DMS 273 treated with DMSO at 0.1 percent for 48 hours (cell line): ENCODE data around the gene CATSPERD.

ENCODE experiments used
- DNase-seq: peaks from one replicate; lab custom pipeline; 2025; lab: John Stamatoyannopoulos, UW

Gene CATSPERD

DNA sequence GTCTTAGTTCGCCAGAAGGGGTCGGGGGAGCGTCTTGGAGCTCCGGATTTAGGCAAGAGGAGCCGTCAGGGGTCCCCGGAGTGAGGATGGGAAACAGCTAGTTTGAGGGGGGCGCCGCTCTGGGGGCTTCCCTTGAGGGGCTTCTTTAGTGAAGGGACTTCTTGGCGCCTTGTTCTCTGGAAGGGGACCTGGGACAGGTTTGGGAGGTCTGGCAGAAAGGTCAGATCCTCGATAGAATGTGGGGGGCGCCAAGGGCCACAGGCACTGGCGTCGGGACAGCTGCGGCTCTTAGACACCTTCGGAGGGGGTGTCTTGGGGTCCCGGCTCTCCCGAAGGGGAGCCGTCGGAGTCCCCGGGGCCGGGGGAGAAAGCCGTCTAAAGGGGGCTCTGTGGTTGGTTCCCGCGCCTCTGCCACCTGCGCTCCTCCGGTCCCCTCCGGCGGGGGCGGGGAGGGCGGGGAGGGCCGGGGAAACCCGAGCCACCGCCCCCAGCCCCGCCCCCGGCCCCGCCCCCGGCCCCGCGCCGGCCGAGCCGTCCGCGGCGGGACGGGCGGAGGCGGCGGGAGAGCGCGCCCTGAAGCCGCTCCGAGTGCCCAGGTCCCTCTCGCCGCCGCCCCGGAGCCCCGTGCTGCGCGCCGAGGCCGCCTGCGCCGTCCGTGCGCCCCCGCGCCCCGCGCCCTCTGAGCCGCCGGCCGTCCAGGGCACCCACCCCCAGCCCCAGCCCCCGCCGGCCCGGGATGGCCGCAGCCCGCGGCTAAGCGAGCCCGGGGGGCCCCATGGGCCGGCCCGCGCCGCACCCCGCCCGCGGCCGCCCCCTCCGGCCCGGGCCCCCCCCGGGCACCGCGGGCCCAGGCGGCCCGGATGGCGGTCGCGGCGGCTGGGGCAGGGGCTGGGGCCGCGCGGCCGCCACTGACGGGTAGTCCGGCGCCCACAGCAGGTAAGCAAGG, 84.4 kb downstream of the CATSPERD start, which contains the start of gene NRTN:
TSS of gene NRTN (plus strand) at position 552 of the 946 bp plus-strand sequence. CDS start 19,099 bp downstream, outside the sequence.
- DNase-seq = no peak

DNA sequence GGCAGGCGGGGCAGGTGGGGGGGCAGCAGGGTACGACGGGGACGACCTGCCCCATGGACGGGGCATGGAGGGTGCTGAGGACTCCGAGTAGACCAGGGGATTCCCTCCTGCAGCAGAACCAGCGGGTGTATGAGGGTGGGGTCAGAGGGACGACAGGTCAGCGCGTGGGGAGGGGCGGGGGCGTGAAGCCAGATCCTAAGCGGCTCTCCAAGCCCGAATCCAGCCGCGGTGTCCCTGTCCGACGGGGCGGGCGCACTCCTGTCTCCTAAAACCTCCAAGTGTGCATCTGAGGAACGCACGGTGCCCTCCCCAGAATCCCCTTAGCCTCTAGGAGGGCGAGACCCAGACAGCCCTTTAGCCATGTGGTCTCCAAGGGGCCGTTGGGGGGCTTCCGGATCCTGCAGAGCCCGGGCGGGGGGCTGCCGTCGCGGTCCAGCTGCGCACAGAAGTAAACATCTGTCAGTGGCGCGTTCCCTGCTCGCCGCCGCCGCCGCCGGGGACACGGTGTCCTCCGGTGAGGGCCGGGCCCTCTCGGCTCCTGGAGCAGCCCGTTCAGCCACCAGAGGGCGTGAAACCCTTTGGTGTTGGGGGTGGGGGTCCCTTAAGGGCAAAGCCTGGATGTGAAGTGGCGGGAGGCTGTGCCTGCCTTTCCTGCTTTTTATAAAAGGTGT, 85.2 kb downstream of the CATSPERD start:
- DNase-seq = peak; percentile 32

DNA sequence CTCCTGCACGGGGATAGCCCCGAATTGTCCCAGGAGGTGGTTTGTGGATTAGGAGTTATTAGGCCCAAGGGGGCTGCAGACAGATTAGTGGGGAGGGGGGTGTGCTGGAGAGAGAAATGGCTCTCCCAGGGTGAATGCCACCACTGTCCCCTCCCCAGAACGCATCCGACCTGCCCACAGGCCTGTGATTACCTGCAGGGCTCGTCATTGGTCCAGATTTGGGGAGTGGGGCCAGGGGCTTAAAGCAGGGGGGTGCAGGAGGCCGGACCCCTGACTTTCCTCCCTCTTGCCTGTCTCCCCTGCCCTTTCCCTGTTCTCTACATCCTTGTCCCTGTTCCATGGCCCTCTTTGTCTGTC, 85.7 kb downstream of the CATSPERD start:
- DNase-seq = no peak

DNA sequence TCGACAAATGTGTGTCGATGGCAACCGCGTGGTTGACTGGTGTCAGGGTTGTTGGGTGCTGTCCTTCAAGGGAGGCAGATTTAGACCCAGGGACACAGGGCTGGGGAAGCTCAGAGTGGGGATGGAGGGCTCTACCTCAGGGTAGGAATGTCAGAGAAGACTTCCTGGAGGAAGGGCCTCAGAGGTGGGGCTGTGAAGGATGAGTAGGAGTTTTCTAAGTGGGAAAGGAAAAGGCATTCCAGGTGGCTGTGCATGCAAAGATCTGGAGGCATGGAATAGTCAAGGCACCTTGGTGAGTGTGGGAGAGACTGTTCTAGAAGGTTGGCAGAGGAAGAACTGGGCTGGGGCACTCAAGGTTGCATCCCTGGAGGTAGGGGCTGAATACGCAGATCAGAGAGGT, 86.5 kb downstream of the CATSPERD start:
- no peak for DNase-seq

DNA sequence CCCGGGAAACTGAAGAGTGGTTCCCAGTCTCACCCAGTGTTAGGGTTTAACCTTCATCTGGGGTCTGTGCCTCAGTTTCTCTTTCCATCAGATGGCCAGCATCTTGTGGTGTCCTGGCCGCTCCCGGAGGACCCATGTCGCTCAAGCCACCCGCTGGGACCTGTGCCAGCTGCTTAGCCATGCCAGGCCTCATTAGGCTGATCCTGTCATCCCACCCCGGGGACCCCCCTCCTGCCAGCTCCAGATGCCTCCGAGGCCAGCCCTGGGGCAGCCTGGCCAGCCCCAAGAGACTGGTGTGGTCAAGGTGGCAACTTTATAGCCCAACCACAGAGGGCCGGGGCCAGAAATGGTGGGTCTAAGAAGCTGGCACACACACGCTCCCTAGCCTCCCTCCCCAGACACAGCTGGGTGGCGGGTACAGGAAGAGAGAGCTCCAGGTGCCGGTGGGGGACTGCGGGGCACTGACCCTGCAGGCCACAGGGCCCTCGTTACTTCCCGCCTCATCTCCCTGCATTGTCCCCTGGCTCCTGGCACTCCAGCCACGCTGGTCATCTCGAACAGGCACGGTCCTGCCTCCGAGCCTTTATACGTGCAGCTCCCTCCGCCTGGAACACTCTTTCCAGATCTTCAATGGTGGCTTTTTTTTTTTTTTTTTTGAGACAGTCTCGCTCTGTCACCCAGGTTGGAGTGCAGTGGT, 87.8 kb downstream of the CATSPERD start:
- DNase-seq = no peak

DNA sequence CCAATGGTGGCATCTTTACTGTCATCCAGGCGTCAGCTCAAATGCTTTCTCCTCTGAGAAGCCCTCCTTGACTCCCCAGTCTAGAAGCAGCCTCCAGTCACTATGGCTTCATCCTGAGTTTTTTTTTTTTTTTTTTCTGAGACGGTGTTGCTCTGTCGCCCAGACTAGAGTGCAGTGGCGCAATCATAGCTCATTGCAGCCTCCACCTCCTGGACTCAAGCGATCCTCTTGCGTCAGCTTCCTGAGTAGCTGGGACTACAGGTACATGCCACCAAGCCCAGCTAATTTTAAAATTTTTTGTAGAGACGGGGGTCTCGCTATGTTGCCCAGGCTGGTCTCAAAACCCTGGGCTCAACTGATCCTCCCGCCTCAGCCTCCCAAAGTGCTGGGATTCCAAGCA, 88.6 kb downstream of the CATSPERD start:
- no peak for DNase-seq

DNA sequence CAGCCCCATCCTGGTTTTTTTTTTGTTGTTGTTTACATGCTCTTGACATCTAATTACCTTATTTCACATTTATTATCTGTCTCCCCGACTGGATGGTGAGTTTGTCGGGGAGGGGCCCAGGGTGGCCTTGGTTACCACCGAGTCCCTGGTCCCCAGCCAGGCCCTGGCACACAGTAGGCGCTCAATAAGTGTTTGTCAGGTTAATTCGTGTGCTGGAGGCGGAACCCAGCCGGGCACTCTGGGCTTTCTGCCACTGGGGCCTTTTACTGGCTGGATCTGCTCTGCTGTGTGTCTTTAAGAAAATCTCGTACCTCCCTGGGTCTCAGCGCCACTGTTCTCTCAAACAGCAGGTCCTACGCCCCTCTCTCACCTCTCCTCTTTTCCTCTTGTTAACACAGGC, 89.0 kb downstream of the CATSPERD start:
- no peak for DNase-seq

DNA sequence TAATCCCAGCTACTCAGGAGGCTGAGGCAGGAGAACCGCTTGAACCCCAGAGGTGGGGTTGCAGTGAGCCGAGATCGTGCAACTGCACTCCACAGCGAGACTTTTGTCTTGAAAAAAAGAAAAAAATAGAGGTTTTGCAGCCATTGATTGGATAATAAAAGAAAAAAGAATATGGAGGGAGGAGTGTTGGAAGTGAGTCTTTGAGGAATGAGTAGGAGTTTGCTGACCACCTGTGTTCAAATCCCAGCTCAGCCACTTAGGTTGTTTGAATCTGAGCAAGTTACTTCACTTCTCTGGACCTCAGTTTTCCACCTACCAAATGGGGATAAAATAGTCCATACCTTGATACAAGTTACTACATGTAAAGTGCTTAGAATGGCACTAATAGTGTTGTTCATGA, 90.7 kb downstream of the CATSPERD start:
- DNase-seq = no peak

DNA sequence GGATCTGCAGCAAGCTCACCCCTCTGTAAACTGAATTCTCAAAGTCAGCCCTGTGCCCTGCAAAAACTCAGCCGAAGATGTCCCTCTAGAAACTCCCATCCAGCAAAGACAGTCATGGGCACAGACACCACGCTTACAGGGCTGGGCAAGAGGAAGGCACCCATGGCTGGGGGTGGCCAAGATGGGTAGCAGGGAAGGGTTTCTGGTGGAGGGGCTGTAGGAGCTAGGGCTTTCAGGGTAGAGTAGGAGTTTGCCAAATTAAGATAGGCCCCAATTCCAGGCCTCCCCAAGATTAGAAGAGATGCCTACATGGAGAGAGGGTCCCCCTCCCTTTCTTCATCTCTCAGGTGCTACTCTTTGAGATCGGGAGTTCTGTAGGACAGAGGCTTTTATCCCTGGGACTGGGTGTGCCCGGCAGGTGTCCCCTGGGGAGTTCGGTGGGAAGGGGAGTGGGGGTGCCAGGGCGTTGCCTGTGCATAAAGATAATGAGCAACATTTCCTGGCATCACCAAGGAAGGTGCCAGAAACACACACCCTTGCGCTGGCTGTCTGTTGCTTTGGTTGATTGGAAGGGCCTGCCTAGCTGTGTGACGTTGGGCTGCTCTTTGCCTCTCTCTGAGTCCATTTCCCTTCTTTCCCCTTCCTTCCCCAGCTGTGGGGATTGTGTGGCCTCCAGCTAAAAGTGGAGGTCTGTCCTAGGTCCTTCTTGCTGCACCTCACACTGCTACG, 93.8 kb downstream of the CATSPERD start:
- DNase-seq = no peak

DNA sequence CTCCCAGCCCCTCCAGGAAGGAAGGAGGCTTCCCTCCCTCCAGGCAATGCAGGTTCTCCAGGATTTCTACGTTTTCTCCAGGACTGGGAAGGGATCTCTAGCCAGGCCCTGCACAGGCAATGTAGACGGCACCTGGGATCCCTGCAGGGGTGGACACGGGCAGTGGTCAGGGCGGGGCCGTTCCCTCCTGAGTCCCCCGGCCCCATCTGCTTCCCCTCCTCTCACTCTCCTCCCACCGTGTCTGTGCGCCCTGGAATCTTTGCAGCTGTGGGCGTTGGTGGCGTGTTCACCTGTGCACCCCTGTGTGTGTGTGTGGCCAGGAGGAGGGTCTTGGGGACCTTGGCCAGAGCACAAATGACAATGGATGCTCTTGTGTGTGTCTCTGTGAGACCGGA, 94.4 kb downstream of the CATSPERD start:
- DNase-seq = no peak

DNA sequence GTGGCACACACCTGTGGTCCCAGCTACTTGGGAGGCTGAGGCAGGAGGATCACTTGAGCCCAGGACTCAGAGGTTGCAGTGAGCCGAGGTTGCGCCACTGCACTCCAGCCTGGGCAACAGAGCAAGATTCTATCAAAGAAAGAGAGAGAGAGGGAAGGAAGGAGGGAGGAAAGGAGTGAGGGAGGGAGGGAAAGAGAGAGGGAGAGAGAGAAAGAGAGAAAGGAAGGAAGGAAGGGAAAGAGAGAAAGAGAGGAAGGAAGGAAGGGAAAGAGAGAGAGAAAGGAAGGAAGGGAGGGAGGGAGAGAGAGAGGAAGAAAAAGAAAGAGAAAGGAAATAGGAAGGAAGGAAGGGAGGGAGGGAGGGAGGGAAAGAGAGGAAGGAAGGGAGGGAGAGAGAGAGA, 96.8 kb downstream of the CATSPERD start:
- no peak for DNase-seq

DNA sequence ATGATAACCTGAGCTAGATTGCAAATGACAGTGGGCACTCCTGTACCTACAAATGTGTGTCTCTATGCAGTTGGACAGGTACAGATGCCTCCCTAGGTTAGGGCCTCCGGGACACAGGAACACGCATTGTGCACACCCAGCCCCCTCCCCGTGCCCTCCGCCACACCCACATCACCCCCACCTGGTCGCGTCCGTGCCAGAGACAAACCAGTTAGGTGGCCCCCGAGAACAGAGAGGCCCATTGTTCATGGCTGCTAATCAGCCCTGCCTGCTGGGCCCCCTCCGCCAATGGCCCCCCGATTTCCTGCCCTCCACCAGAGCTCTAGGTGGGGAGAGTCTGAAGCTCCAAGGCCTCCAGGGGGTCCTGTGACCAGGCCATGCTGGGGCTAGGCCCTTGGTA, 98.2 kb downstream of the CATSPERD start:
- DNase-seq = no peak

DNA sequence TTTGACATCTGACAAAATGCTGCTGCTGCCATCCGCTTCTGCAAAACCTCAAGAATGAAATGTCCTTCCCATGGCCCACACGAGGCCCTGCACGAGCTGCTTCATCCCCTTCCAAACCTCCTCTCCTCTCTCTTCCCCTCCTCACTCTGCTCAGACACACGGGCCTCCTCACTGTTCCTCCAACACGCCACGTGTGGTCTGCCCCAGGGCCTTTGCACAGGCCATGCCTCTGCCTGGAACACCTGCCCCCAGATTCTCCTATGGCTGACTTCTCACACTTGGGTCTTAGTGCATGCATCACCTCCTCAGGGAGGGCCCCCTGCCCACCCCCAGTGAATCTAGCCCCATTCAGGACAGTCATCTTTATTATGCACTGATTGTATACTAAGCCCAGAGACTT, 100.3 kb downstream of the CATSPERD start:
- DNase-seq = no peak

DNA sequence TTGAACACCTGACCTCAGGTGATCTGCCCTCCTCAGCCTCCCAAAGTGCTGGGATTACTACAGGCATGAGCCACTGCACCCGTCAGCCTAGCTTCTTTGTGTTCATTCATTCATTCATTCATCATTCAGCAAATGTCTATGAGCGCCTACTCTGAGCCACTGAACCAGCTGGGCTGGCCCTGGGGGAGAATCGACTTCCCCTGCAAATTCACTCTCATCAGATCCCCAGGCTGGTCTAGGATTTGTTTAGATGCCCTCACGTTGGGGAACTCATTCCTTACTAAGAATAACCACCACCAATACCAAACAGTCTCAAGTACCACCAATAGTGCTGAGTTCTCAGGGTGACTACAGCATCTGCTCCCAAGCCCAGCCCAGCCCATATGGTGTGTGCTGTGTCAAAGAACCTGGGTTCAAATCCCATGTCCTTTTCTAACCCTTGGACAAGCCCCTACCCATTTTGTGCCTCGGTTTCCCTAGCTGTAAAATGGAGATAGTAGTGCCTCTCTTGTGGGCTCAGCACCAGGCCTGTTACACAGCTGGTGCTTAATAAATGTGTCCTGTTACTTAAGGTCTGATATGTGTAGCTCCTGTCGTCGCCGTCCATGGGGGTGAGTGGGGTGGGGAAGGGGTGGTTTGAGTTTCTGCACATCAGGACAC, 101.2 kb downstream of the CATSPERD start:
- DNase-seq = no peak

DNA sequence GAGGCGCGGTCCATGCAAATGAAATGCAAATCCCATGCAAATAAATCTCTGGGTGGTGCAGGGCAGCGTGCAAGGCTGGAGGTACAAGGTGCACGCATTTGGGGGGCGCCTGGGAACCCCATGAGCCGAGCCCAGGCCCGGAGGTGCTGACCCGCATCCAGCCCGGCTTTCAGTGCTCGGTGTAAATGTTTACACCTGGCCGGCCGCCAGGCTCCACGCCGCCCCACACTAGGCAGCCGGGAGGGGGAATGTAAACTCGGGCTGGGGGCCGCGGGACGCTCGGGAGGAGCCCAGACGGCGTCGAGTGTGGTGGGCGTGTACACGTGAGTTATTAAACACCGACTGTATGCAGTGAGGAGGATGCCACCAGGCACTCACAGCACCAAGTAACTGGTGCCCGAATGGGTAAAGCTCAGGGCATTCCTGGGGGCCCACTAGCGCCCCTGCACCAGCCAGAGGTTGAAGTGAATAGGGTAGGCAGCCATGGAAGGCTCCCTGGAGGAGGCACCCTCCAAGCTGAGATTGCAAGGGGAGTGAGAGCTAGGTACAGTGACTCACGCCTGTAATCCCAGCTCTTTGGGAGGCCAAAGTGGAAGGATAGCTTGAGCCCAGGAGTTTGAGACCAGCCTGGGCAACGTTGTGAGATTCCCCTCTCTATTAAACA, 101.9 kb downstream of the CATSPERD start:
- DNase-seq = no peak

DNA sequence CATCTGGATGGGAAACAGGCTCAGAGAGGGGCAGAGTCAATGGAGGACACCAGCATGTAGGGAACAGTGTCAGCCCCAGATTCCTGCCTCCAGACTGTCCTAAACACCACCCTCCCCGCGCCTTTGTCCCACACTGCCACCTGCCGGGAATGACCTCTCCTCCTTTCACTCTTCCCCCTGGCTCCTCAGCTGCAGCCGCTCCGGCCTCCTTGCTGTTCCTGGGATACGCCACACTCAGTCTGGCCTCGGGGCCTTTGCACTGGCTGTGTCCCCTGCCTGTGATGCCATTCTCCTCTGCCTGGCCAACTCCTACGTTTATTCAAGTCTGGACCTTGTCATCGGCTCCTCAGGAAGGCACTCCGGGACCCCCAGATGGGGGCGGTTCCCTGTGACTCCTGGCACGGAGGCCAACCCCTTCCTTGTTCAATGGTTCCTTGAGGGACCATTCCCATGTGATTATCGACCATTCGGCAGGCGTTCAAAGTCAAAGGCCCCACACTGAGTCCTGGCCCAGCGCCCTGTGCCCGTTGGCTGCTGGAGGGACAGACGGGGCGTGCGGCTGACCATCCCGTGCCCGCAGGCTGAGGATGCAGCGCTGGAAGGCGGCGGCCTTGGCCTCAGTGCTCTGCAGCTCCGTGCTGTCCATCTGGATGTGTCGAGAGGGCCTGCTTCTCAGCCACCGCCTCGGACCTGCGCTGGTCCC, 103.3 kb downstream of the CATSPERD start:
- DNase-seq = no peak

DNA sequence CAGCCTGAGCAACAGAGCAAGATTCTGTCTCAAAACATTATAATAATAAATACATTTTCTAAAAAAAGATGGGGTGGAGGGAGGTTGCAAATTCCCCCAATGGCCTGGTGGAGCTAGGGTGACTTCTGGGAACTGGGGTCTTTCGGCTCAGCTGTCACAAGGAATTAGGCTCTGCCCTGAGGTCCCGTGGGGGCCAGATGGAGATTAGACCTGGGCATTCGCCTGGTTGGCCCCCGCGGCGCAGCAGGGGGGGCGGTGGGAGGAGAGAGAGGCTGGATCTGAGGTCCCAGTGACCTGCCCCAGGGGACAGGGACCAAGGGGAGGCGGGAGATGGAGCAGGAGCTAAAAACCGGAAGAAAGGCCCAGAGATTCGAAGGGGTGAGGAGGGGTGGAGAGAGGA, 104.3 kb downstream of the CATSPERD start:
- no peak for DNase-seq

DNA sequence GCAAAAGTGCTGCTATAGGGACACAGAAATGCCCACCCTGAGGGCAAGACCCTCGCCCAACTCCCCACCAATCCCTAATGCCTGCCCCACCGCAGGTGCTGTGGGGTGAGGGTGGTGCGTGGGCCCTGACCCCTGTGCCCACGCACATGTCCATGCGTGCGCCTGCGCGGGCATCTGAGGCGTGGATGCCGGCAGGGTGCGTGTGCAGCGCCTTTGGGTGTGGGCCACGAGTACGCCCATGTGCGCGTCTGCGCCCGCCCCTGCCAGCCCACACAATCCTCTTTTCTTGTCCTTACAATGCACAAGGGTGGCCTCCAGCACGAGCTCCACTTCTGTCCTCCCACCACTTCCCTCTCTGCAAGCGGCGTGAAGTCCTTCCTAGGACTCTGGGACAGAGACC, 104.7 kb downstream of the CATSPERD start:
- no peak for DNase-seq

DNA sequence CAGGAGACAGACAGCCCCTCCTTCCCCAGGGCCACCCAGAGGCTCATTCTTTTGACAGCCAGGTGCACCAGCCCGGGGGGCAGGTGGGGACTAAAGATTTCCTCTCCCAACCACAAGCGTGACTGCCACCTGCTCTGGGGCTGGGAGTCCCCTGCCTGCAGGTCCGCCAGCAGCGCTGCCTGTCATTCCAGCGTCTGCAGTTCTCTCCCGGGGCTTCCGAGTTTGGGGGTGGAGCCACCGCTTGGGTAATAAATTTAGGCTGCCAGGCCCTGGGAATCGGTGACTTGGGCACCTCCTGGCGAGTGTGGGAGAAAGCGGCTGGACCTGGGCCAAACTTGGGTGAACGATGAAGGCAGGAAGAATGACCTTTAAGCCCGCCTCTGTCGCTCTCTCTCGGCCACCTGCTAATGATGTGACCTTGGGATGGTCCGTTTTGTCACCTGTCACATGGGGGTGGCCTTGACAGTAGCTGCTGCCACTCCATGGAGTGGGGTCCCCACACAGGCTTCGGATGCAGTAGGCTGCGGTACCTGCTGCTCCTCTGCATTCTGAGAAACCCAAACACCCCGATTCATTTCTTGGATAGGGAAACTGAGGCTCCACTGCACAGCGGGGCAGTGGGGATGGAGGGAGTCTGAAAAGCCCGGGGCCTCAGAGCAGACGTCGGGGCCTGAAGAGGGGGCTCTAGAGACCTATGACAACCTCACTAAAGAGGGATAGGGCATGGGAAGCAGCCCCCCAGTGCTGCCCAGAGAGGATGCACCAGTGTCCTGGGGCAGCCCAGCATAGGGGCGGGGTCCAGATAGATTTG, 106.3 kb downstream of the CATSPERD start:
- peak; percentile 57 for DNase-seq
